ENCODE measurements around the gene CMBL. TPM values are rescaled to one million over a fixed set of nuclear protein-coding genes. Genes with fewer than 3 reads are reported as not detected.
"Not testable (repeated sequence)": the region's sequence is repeated elsewhere in the genome, so short reads cannot be mapped to it uniquely, and the experiment has no call there.

Gene CMBL
- total and polyA plus RNA-seq, 2 donors (not counting 1 experiment from before 2014, with no cell fraction given) = not detected

GRCh38 chr5:10310835-10311570 lies 3.3 kb upstream of the CMBL start:
- H3K9me3 ChIP-seq (ENCODE audit: control extremely low read depth in 1 of 3, control insufficient read depth in 2 of 3, insufficient read depth in 1 of 3, low read length in 2 of 3); H3K4me1 Mint-ChIP-seq; ATAC-seq (ENCODE audit: low read depth); H2AFZ ChIP-seq (ENCODE audit: insufficient read depth, low read depth, low read length, poor library complexity, severe bottlenecking); intact Hi-C loops (cut with micrococcal nuclease); H3K9ac ChIP-seq (ENCODE audit: low read length); DNase-seq; CTCF ChIA-PET; H3K27ac ChIP-seq (ENCODE audit: low read length in 2 of 2); H3K36me3 ChIP-seq (replicated peaks in 1 of 2; ENCODE audit: control extremely low read depth in 1 of 2, control insufficient read depth in 1 of 2, extremely low read depth in 1 of 2, insufficient read depth in 2 of 2, low read length in 1 of 2); H3K79me2 ChIP-seq (ENCODE audit: control insufficient read depth, insufficient read depth, low read length); H4K20me1 ChIP-seq (ENCODE audit: control insufficient read depth, insufficient read depth, low read length, poor library complexity, severe bottlenecking); H3K27ac Mint-ChIP-seq; H3K4me3 ChIP-seq (ENCODE audit: control extremely low read depth in 1 of 5, extremely low read depth in 1 of 5, insufficient read depth in 1 of 5, low read depth in 2 of 5, low read length in 4 of 5); POLR2A ChIA-PET; H3K4me2 ChIP-seq (replicated peaks; ENCODE audit: low read depth, low read length, poor library complexity, severe bottlenecking); H3K4me1 ChIP-seq (ENCODE audit: control insufficient read depth in 2 of 2, insufficient read depth in 2 of 2, low read length in 2 of 2); H3K4me3 Mint-ChIP-seq; H3K9me3 Mint-ChIP-seq (ENCODE audit: insufficient read depth): not testable (repeated sequence)
- peaks cover 32% of the 10 kb centered on the region for H3K27me3 Mint-ChIP-seq
- peaks cover 0 to 27% (median 14%) of the 10 kb centered on the region in 4 experiments for H3K27me3 ChIP-seq (replicated peaks in 1 of 4; ENCODE audit: control extremely low read depth in 1 of 4, control insufficient read depth in 3 of 4, insufficient read depth in 4 of 4, low read length in 3 of 4)
- no CpG with 5 or more reads among the region's 8 CpGs for WGBS (ENCODE audit: insufficient coverage)

- Histone ChIP-seq H3K36me3 (replicated peaks in 1 of 2; ENCODE audit: control extremely low read depth in 1 of 2, control insufficient read depth in 1 of 2, extremely low read depth in 1 of 2, insufficient read depth in 2 of 2, low read length in 1 of 2) (no peaks in the 10 kb centered on the region), H3K27ac (ENCODE audit: low read length in 2 of 2) (no peak overlapping the region), H3K79me2 (ENCODE audit: control insufficient read depth, insufficient read depth, low read length) (no peaks in the 10 kb centered on the region), H3K4me1 (ENCODE audit: control insufficient read depth in 2 of 2, insufficient read depth in 2 of 2, low read length in 2 of 2) (peaks cover 3 to 5% of the 10 kb centered on the region in 2 donors), H3K27me3 (replicated peaks in 1 of 4; ENCODE audit: control extremely low read depth in 1 of 4, control insufficient read depth in 3 of 4, insufficient read depth in 4 of 4, low read length in 3 of 4) (peaks cover 0 to 27% (median 15%) of the 10 kb centered on the region in 4 experiments), H3K9ac (ENCODE audit: low read length) (no peak overlapping the region), H3K4me2 (replicated peaks; ENCODE audit: low read depth, low read length, poor library complexity, severe bottlenecking) (no peak overlapping the region), H2AFZ (ENCODE audit: insufficient read depth, low read depth, low read length, poor library complexity, severe bottlenecking) (no peak overlapping the region), H4K20me1 (ENCODE audit: control insufficient read depth, insufficient read depth, low read length, poor library complexity, severe bottlenecking) (no peaks in the 10 kb centered on the region), H3K9me3 (ENCODE audit: control extremely low read depth in 1 of 3, control insufficient read depth in 2 of 3, insufficient read depth in 1 of 3, low read length in 2 of 3) (no peaks in the 10 kb centered on the region), H3K4me3 (ENCODE audit: control extremely low read depth in 1 of 5, extremely low read depth in 1 of 5, insufficient read depth in 1 of 5, low read depth in 2 of 5, low read length in 4 of 5) (no peak overlapping the region)
- peaks cover 6% of the 10 kb centered on the region for H3K4me1 Mint-ChIP-seq
- no peaks in the 10 kb centered on the region for H3K9me3 Mint-ChIP-seq (ENCODE audit: insufficient read depth)
- TF ChIP-seq CTCF (IDR thresholded peaks at IDR 0.05) (no peak), EZH2 (IDR thresholded peaks at IDR 0.05; ENCODE audit: borderline replicate concordance, insufficient read depth, low read depth, low read length, poor library complexity, severe bottlenecking) (no peak)
- peaks cover 38% of the 10 kb centered on the region for H3K27me3 Mint-ChIP-seq
- 64% methylated on average over 4 of the region's 8 CpGs for WGBS (ENCODE audit: insufficient coverage)
- H3K27ac Mint-ChIP-seq = no peak overlapping the region
- ChIA-PET POLR2A (no interaction called here), CTCF (no interaction called here)
- no peak for ATAC-seq (ENCODE audit: low read depth)
- DNase-seq = no peak
- no peak overlapping the region for H3K4me3 Mint-ChIP-seq
- intact Hi-C loops (cut with micrococcal nuclease) = no loop called here
These were observed 2.5 kb upstream of the CMBL start for GRCh38 chr5:10310066-10310779.

All from B cell (primary cell).